Astrocyte (in vitro differentiated cells and primary cell): Measurements from ENCODE around the gene SLC8A3. TPM values are rescaled to one million over a fixed set of nuclear protein-coding genes. Genes with fewer than 3 reads are reported as not detected.

Source experiments
- DNase-seq: peaks from one replicate; pipeline ENCODE4 v3.0.0-alpha.2; 2010; ENCODE audit warnings: low read depth
- FAIRE-seq: peaks from 2 replicates; lab custom pipeline; 2011; peaks lifted over from hg19 to GRCh38; lab: Jason Lieb, UNC
- H2AFZ ChIP-seq: 2 replicates; pipeline ENCODE4 v1.6.0; 2012; ENCODE audit warnings: low read depth, low read length, inconsistent platforms
- H3K27ac ChIP-seq: 2 replicates; pipeline ENCODE4 v1.5.1; 2011; ENCODE audit warnings: low read depth, low read length, inconsistent platforms
- H3K27me3 ChIP-seq: 2 replicates; pipeline ENCODE4 v1.6.0; 2011; ENCODE audit warnings: low read length, inconsistent platforms; ENCODE audit not compliant: insufficient read depth
- H3K36me3 ChIP-seq: 2 replicates; pipeline ENCODE4 v1.5.1; 2011; ENCODE audit warnings: low read length, inconsistent platforms; ENCODE audit not compliant: insufficient read depth
- H3K4me1 ChIP-seq: 2 replicates; pipeline ENCODE4 v1.5.1; 2011; ENCODE audit warnings: low read length, inconsistent platforms; ENCODE audit not compliant: insufficient read depth
- H3K4me2 ChIP-seq: 2 replicates; pipeline ENCODE4 v1.6.0; 2012; ENCODE audit warnings: low read length, inconsistent platforms
- H3K4me3 ChIP-seq: 2 replicates; pipeline ENCODE4 v1.5.1; 2011; ENCODE audit warnings: low read depth, mild to moderate bottlenecking, low read length, inconsistent platforms; ENCODE audit not compliant: insufficient read depth
- H3K79me2 ChIP-seq: 2 replicates; pipeline ENCODE4 v1.6.0; 2012; ENCODE audit warnings: mild to moderate bottlenecking, low read length, inconsistent platforms; ENCODE audit not compliant: insufficient read depth
- H3K9ac ChIP-seq: 2 replicates; pipeline ENCODE4 v1.6.0; 2012; ENCODE audit warnings: mild to moderate bottlenecking, low read length, inconsistent platforms
- H3K9me3 ChIP-seq: 2 replicates; pipeline ENCODE4 v1.5.1; 2012; ENCODE audit warnings: low read depth, mild to moderate bottlenecking, low read length, inconsistent platforms; ENCODE audit not compliant: insufficient read depth
- H4K20me1 ChIP-seq: 2 replicates; pipeline ENCODE4 v1.6.0; 2012; ENCODE audit warnings: low read length, inconsistent platforms; ENCODE audit not compliant: insufficient read depth
- H3K27ac Mint-ChIP-seq: one replicate; pipeline ENCODE4 v1.8.0; 2021; ENCODE audit warnings: mild to moderate bottlenecking, mixed read lengths; ENCODE audit not compliant: unreplicated experiment
- H3K27me3 Mint-ChIP-seq: one replicate; pipeline ENCODE4 v1.8.0; 2021; ENCODE audit warnings: low read depth, mixed read lengths; ENCODE audit not compliant: unreplicated experiment
- H3K36me3 Mint-ChIP-seq: one replicate; pipeline ENCODE4 v1.8.0; 2021; ENCODE audit warnings: low read depth, mixed read lengths; ENCODE audit not compliant: unreplicated experiment
- H3K4me1 Mint-ChIP-seq: one replicate; pipeline ENCODE4 v1.8.0; 2021; ENCODE audit warnings: low read depth, mixed read lengths; ENCODE audit not compliant: unreplicated experiment
- H3K4me3 Mint-ChIP-seq: one replicate; pipeline ENCODE4 v1.8.0; 2021; ENCODE audit warnings: mild to moderate bottlenecking, moderate library complexity, mixed read lengths; ENCODE audit not compliant: unreplicated experiment
- H3K9me3 Mint-ChIP-seq: one replicate; pipeline ENCODE4 v1.8.0; 2021; ENCODE audit warnings: mild to moderate bottlenecking, mixed read lengths; ENCODE audit not compliant: unreplicated experiment
- CTCF ChIP-seq: IDR thresholded peaks from 2 replicates; pipeline ENCODE4 v1.5.1; 2011; ENCODE audit warnings: low read depth, mild to moderate bottlenecking, inconsistent platforms, low read length, moderate library complexity; ENCODE audit not compliant: insufficient read depth
- EZH2 ChIP-seq: IDR thresholded peaks from 2 replicates; pipeline ENCODE4 v1.6.1; 2012; ENCODE audit warnings: mild to moderate bottlenecking, low read length, inconsistent platforms; ENCODE audit not compliant: insufficient read depth
- total RNA-seq: library from RNA; stranded (reverse); gene quantifications from 2 replicates; pipeline ENCODE4 v1.2.1, GENCODE V29; 2021

Gene SLC8A3
- total RNA-seq, 1 donor from 2014 or later = 0.45 TPM

GRCh38 chr14:70133461-70133860 is 55.3 kb downstream of the SLC8A3 start:
- TF ChIP-seq CTCF = no peak
- TF ChIP-seq EZH2 = no peak
- H3K4me3 ChIP-seq = no peak overlapping the region
- H3K27me3 ChIP-seq = no peaks in the 10 kb centered on the region
- H3K27ac Mint-ChIP-seq = no peak overlapping the region
- H3K4me1 ChIP-seq = no peaks in the 10 kb centered on the region
- no peak overlapping the region for H3K4me3 Mint-ChIP-seq
- no peak overlapping the region for H2AFZ ChIP-seq
- no peaks in the 10 kb centered on the region for H3K9me3 Mint-ChIP-seq
- no peak overlapping the region for H3K4me2 ChIP-seq
- DNase-seq = no peak
- H3K27me3 Mint-ChIP-seq = peaks cover 25% of the 10 kb centered on the region
- no peak for FAIRE-seq
- no peaks in the 10 kb centered on the region for H3K36me3 ChIP-seq
- no peak overlapping the region for H3K9ac ChIP-seq
- no peaks in the 10 kb centered on the region for H3K36me3 Mint-ChIP-seq
- no peaks in the 10 kb centered on the region for H3K9me3 ChIP-seq
- no peaks in the 10 kb centered on the region for H4K20me1 ChIP-seq
- no peaks in the 10 kb centered on the region for H3K4me1 Mint-ChIP-seq
- no peak overlapping the region for H3K27ac ChIP-seq
- H3K79me2 ChIP-seq = no peaks in the 10 kb centered on the region

- no peak for FAIRE-seq
- no peak overlapping the region for H3K4me2 ChIP-seq
- H3K27me3 Mint-ChIP-seq = peaks cover 18% of the 10 kb centered on the region
Measured at GRCh38 chr14:70130482-70130881, 58.3 kb downstream of the SLC8A3 start.

GRCh38 chr14:70127186-70127585 is 61.6 kb downstream of the SLC8A3 start:
- Mint-ChIP-seq H3K4me3 (no peak overlapping the region), H3K9me3 (no peaks in the 10 kb centered on the region), H3K27me3 (peaks cover 8% of the 10 kb centered on the region), H3K36me3 (no peaks in the 10 kb centered on the region), H3K27ac (no peak overlapping the region), H3K4me1 (no peaks in the 10 kb centered on the region)
- TF ChIP-seq EZH2 (no peak), CTCF (no peak)
- DNase-seq (no peak), FAIRE-seq (no peak)
- no peaks in the 10 kb centered on the region for H3K27me3 ChIP-seq
- H3K4me1 ChIP-seq = no peaks in the 10 kb centered on the region
- no peaks in the 10 kb centered on the region for H4K20me1 ChIP-seq
- H3K4me3 ChIP-seq = no peak overlapping the region
- H3K9ac ChIP-seq = no peak overlapping the region
- H3K36me3 ChIP-seq = no peaks in the 10 kb centered on the region
- H3K4me2 ChIP-seq = no peak overlapping the region
- no peaks in the 10 kb centered on the region for H3K79me2 ChIP-seq
- H2AFZ ChIP-seq = no peak overlapping the region
- H3K9me3 ChIP-seq = no peaks in the 10 kb centered on the region
- H3K27ac ChIP-seq = no peak overlapping the region

More at GRCh38 chr14:70130482-70130881, 58.3 kb downstream of the SLC8A3 start:
- no peaks in the 10 kb centered on the region for H3K4me1 Mint-ChIP-seq
- H3K9me3 Mint-ChIP-seq = no peaks in the 10 kb centered on the region
- H3K9ac ChIP-seq = no peak overlapping the region
- H3K79me2 ChIP-seq = no peaks in the 10 kb centered on the region
- H3K4me3 Mint-ChIP-seq = no peak overlapping the region
- no peaks in the 10 kb centered on the region for H4K20me1 ChIP-seq
- H3K36me3 ChIP-seq = no peaks in the 10 kb centered on the region
- H3K9me3 ChIP-seq = no peaks in the 10 kb centered on the region
- no peak overlapping the region for H3K27ac Mint-ChIP-seq
- no peak overlapping the region for H3K4me3 ChIP-seq
- no peak for DNase-seq
- no peak overlapping the region for H3K27ac ChIP-seq
- H2AFZ ChIP-seq = no peak overlapping the region
- H3K36me3 Mint-ChIP-seq = no peaks in the 10 kb centered on the region
- H3K4me1 ChIP-seq = no peaks in the 10 kb centered on the region
- H3K27me3 ChIP-seq = no peaks in the 10 kb centered on the region
- no peak for TF ChIP-seq EZH2
